Activated naive CD4-positive, alpha-beta T cell treated with Interleukin-2 at 50 U/mL for 16 hours (primary cell): Measurements from ENCODE around the gene LRRN3.

Experiments used
- DNase-seq: peaks from one replicate; pipeline ENCODE4 v3.0.0-alpha.2; 2020

The LRRN3 gene

GRCh38 chr7:111107579-111107978, 16.7 kb downstream of the LRRN3 start:
- DNase-seq: no peak

GRCh38 chr7:111108000-111108399, 17.1 kb downstream of the LRRN3 start:
- no peak for DNase-seq

GRCh38 chr7:111108496-111108895, 17.6 kb downstream of the LRRN3 start:
- DNase-seq: no peak

GRCh38 chr7:111112439-111112838, 21.5 kb downstream of the LRRN3 start:
- no peak for DNase-seq

DNA sequence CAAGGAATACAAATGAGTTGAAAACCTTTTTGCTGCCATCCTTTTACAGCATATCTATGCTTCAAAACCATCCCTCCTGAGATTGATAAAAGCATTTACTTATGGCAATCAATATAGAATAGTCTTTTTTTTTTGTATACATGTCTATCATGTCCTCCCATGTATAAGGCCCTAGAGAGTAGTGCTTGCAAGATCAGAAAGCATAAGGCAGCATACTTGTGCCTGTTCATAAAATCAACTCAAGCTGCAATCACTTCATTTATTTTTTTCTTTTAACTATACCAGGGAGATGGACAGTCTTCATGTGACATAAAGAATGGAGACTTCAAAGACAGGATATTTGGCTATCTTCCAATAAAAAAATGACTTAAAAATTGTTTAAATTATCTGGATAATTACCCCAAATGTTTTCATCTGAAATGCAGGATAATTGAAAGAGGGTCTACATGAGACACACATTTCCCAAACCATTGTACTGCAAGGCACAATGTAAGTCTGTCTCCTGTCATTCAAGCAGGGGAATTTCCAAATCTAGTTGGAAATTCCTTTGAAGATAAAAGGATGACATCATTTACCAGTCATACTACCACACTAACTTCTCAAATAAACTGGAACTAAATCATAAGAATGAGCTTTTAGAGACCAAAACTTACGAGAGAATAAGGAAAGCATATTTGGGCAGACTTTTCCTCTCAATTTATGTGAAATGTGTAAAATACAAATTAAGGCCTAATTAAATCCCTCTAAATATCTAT, 22.5 kb downstream of the LRRN3 start:
- DNase-seq: no peak

- no peak for DNase-seq
Measured at GRCh38 chr7:111115966-111116365, 25.0 kb downstream of the LRRN3 start.

GRCh38 chr7:111126987-111127386, 36.1 kb downstream of the LRRN3 start:
- no peak for DNase-seq

DNA sequence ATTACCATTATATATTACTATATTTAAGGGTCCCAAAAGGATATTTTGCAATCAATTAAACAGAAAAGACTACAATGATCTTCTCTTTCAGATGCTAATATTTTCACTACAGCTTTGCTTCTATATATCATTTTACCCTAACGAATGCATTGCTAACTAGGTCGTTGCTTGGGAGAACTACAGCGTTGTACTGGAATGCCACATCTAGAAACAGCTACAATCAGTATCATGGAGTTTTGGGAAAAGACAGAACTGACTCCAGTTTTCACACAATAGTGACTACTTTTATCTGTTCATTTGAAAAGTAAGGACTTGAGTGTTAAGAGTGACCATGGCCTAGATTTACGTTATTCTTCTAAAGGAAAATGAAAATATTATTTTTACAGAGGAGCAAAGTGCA, 38.5 kb downstream of the LRRN3 start:
- no peak for DNase-seq

DNA sequence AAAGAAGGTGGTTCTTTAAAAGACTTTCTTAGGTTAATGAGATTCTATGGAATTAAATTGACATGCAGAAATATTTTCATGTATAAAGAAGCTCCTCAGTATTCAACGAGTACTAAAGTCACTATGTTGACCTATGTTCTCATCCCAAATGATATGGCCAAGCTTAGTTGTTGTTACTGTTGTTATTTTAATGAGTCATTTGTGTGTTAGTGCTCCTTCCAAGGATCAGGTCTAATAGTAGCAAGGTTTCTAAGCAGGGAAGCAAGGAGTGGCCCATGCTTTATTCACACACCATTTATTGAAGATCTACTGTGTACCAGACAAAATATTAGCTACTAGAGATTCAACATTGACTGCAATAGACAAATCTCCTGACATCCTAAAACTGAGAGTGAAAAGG, 41.9 kb downstream of the LRRN3 start:
- no peak for DNase-seq

DNA sequence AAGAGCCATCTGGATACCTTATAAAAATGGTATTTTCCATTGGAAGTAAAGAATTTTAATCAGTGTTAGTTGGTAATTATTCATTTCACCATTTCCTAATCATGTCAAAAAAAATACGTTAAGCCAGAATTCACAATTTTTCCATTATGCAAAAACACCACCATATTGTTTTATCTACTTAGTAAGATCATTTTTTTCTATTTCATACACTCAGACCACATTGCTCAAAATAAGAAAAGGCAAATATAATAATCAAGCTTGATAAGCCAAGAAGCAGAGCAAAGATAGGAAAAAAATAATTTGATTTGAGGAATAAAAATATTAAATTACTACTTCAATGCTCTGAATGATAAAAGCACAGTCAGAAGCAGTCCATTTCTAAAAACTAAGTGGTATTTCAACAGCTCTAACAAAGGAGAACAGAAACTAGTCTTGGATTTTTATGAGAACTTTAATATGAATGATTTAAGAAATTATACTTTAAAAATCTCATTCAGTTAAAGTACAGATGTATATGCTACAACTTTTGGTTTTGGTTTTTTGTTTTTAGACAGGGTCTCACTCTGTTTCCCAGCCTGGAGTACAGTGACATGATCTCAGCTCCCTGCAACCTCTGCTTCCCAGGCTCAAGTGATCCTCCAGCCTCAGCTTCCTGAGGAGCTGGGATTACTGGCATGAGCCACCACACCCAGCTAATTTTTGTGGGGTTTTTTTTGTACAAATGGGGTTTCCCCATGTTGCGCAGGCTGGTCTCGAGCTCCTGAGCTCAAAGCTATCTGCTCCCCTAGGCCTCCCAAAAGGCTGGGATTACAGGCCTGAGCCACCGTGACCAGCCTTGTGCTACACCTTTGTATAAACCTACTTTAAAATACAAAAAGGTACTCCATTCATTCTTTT, 46.6 kb downstream of the LRRN3 start:
- peak; percentile 40 for DNase-seq

DNA sequence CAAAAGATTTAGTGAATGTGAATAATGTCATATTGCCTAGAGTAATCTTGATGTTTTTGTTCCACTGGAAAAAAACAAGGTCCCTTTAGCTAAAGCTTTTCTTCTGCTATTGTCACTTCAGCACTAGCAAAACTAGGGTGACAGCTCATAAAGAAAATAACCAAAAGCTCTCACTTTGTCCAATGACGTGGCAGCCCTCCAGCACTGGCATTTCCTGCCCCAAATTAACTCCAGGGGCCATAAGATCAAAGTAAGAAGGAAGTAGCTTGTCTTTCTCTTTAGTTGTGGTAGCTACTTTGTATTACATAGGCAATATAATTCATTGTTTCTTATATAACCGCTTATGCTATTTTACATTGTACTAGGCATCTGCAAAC, 47.3 kb downstream of the LRRN3 start:
- peak; percentile 65 for DNase-seq

DNA sequence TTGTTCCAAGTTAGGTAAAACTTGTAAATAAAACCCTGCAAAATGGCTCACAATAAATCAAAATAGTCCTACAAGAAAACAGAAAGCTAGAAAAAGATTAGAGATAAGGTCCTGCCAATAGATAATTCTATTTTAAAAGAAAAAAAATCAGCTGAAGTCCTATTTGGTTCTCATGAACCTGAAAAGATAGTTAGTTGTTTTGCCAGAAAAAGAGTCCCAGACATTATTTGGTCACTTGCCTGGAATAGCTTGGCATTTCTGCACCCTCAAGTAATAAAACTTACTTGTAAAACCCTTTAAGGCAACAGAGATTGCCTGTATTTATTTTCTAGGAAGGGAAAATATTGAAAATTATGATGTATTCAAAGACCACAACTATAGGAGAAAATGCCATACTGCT, 47.7 kb downstream of the LRRN3 start:
- no peak for DNase-seq

- no peak for DNase-seq
Measured at GRCh38 chr7:111140091-111140865, 49.4 kb downstream of the LRRN3 start.

DNA sequence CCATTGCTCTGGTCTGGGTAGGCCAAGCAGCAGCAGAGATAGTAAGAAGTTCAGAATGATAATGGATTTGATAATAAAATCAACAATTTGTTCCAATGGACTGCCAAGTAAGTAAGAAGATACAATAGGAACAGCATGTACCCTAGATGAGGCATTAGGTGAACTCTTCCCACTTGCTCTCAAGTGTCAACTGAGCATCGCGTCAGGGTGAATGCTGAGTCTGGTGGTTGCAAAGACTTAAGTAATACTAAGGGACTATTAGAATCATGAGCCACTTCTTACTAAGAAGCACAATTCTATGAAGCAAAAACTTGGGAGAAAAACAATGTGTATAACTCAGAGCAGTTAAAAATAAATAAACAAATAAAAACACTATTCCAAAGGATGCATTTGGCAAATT, 54.5 kb downstream of the LRRN3 start:
- DNase-seq: no peak

DNA sequence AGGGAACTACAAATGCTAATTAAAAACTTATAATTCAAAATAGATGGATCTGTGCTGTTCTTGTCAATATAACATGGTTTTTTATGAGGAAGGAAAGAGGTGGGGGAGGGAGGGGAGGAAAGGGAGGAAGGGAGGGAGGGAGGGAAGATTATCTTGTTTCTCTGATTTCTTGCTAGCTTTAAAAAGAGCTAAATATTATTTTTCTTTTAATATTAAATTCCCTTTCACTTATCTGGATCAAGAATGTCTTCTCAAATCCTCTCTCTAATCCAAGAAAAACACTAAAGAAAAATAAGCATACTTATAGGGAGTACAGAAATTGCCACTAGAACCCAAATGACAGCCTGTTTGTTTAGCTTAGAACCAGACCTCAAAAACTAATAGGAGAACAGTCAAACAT, 55.2 kb downstream of the LRRN3 start:
- DNase-seq: no peak

- no peak for DNase-seq
Measured at GRCh38 chr7:111147708-111148533, 57.0 kb downstream of the LRRN3 start.

- no peak for DNase-seq
Measured at GRCh38 chr7:111150709-111151108, 59.8 kb downstream of the LRRN3 start.

DNA sequence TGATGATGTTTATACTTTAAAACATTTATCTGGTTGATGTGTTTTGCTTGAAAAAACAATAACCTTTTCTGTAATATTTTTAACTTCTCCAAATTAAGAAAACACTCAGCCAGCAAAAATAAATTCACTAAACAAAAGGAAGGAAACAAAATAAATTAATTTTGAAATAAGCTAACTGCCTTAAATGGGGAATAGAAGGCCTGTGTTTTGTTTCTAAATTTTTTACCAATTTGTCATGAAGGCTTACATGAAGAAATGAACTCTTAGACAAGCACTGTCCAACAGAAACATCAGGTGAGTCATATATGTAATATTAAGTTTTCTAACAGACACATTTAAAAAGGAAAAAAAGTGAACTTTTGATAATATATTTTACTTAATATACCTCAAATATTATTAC, 68.5 kb downstream of the LRRN3 start:
- DNase-seq: no peak

- DNase-seq: no peak
Measured at GRCh38 chr7:111160297-111160696, 69.4 kb downstream of the LRRN3 start.

- no peak for DNase-seq
Measured at GRCh38 chr7:111162692-111163091, 71.8 kb downstream of the LRRN3 start.

- no peak for DNase-seq
Measured at GRCh38 chr7:111164442-111164841, 73.5 kb downstream of the LRRN3 start.

GRCh38 chr7:111168182-111168581, 77.3 kb downstream of the LRRN3 start:
- DNase-seq: no peak
